HFF-Myc (cell line): Measurements from ENCODE around the gene FNDC3B.

Source experiments
- DNase-seq: peaks from one replicate; pipeline ENCODE4 v3.0.0-alpha.2; 2011; ENCODE audit warnings: low read depth; ENCODE audit errors: extremely low read depth
- H3K4me3 ChIP-seq: replicated peaks from 2 replicates; pipeline ENCODE4 v1.5.1; 2011; ENCODE audit warnings: low read depth, mild to moderate bottlenecking, control low read depth, low read length
- TF ChIP-seq, protein P1 (sequence below): IDR thresholded peaks from 2 replicates; pipeline ENCODE4 v1.5.1; 2012; ENCODE audit warnings: mild to moderate bottlenecking, low read depth, low read length, control low read depth; ENCODE audit errors: missing control alignments

The FNDC3B gene

DNA sequence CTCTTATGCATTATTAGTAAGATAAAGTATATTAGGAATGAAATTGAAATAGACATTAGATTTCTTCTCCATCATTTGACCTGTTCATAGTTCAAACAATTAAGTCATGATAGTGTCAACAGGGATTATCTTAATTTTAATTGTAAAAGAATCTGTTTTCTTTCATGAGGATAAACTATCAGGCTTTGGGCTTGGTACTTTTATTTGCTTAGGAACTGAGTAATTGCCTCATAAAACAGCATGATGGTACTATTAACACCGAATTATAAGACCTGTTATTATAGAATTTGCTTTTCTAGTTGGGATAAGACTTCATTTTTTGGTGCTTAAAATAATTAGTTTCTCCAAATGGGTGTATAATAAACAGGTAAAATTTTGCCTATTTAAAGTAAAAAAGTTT is 71.8 kb downstream of the FNDC3B start:
- DNase-seq, result no peak
- H3K4me3 ChIP-seq, result no peak overlapping the region
- TF ChIP-seq, protein P1, sequence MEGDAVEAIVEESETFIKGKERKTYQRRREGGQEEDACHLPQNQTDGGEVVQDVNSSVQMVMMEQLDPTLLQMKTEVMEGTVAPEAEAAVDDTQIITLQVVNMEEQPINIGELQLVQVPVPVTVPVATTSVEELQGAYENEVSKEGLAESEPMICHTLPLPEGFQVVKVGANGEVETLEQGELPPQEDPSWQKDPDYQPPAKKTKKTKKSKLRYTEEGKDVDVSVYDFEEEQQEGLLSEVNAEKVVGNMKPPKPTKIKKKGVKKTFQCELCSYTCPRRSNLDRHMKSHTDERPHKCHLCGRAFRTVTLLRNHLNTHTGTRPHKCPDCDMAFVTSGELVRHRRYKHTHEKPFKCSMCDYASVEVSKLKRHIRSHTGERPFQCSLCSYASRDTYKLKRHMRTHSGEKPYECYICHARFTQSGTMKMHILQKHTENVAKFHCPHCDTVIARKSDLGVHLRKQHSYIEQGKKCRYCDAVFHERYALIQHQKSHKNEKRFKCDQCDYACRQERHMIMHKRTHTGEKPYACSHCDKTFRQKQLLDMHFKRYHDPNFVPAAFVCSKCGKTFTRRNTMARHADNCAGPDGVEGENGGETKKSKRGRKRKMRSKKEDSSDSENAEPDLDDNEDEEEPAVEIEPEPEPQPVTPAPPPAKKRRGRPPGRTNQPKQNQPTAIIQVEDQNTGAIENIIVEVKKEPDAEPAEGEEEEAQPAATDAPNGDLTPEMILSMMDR, result no peak

DNA sequence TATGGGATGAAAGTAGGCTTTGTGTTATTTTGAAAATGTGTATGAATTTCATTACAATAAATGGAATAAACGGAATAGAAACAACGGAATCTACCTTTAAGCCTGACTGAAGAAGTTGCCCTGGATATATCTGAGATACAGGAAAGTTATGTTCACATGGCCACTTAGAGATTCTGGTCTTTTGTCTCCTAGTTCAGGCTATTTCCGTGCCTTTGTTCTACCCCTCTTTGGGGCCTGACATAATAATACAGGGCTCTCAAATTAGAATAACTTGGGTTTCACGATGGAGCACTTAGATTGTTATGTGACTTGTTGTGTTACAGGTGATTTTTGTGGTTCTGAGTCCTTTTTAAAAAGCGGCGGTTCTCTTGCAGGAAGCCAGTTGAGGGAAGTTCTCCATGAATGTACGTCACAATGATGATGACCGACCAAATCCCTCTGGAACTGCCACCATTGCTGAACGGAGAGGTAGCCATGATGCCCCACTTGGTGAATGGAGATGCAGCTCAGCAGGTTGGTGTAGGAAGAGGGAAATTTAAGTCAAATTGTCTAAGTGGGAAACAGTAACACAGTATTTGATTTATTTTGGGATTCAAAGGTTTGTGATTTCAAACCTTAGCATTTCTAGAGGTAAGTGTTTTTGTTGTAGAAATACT is 72.8 kb downstream of the FNDC3B start:
- no peak overlapping the region for H3K4me3 ChIP-seq
- TF ChIP-seq, protein P1, result no peak
- DNase-seq, result no peak

DNA sequence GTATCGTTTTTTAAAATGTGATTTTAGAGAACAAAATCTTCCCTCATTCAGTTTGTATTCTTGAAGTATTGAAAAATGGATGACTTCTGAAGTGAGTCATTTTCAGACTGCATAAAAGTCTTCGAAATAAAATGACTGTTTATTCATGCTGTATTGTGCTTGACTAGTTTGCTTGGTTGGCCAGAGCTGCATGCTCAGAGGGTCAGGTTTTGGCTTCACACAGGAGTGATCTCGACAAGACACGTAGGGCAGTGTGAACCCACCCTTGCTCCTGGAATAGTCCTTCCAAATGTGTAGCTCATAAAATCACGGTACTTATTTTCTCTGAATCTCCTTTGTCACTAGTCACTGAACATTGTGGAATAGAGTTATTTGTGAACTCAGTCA is 73.3 kb downstream of the FNDC3B start:
- no peak for DNase-seq
- TF ChIP-seq, protein P1, result no peak
- no peak overlapping the region for H3K4me3 ChIP-seq

DNA sequence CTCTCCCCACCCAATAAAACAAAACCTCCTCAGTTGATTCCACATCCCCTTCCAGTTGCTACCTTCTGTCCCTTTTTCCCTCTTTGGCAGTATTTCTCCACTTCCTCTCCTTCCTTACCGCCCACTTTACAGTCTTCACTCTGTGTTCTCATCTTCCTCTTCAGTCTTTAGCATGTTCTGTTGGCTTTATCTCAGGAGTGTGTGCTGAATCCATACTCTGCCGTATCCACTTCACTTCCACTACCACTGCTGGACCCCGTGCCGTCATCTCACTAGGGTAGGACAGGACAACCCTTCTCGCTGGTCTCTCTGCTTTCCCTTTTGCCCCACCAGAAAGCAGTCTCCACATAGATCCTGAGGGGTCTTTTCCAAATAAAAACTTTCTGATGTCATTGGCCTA is 74.3 kb downstream of the FNDC3B start:
- TF ChIP-seq, protein P1, result no peak
- no peak for DNase-seq
- H3K4me3 ChIP-seq, result no peak overlapping the region

DNA sequence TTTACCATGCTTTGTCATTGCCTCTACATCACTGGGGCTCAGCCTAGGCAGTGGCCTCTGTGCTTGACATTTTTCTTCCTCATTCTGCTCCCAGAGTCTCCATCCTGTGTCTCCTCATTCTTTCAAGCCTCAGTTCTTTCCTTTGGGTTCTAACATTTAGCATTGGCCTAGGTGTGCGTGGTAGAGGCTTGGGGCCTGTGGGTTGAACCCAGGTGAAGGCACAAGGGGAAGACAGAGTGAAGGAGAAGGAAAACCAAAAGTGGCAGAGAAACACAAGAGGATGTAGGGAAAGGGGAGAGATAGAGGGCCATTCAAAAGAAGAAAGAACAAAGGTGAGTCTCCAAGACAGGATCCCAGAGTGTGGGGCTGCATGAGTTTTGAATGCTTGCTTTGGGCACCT is 75.7 kb downstream of the FNDC3B start:
- no peak for DNase-seq
- H3K4me3 ChIP-seq, result no peak overlapping the region
- TF ChIP-seq, protein P1, result no peak

DNA sequence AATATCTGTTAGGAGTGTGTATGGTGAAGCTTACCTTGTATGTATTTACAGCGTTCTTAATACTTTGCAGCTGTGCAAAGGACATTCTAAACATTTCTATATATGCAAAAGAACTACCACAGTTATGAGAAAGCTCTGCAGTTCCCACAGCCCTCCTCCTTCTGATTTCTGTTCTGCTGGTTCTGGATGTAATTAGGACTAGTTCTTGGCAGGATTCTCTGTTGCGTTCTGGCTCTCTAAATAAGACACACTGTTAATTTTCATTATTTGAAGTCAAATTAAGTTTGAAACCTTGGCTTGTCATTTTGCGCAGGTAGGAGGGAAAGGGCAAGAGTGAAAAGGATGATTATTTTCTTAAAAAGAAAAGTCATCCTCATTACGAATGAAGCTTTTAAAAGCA is 76.4 kb downstream of the FNDC3B start:
- no peak overlapping the region for H3K4me3 ChIP-seq
- no peak for DNase-seq
- TF ChIP-seq, protein P1, result no peak

DNA sequence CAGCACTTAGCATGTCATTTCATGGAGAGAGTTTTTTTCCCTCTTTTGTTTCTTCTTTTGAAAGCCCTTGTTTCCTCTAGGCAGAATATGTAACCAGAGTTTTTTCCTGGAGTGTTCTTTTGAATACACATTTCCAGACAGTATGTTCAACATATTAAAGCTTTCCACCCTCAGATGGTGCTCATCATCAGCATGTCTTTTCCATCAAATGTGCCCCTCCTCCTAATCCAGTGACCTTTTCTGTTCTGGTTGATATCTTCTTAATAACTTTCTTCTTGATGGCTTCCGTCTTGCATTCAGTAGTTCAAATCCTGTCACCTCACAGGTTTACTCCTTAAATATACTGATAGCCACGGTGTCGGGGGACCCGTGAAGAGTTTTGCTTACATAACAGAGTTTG is 78.6 kb downstream of the FNDC3B start:
- DNase-seq, result no peak
- TF ChIP-seq, protein P1, result no peak

More for the DNA sequence above, 78.6 kb downstream of the FNDC3B start:
- no peak overlapping the region for H3K4me3 ChIP-seq
